HepG2 (cell line): ENCODE measurements around the gene RACGAP1. TPM values are rescaled to one million over a fixed set of nuclear protein-coding genes. Genes with fewer than 3 reads are reported as not detected.

ENCODE experiments used
- BCL6 ChIP-seq: IDR thresholded peaks from 2 replicates; pipeline ENCODE4 v1.6.1; 2016; ENCODE audit warnings: missing genetic modification reagents, missing compliant biosample characterization
- HNRNPUL1 ChIP-seq: fragments of 200-400 bp; formaldehyde crosslinking; IDR thresholded peaks from 2 replicates; pipeline ENCODE4 v1.6.1; 2017; ENCODE audit warnings: low read depth, mild to moderate bottlenecking, low read length, moderate library complexity
- MYC ChIP-seq: sonication (generic); formaldehyde crosslinking; IDR thresholded peaks from 2 replicates; pipeline ENCODE4 v1.9.0; 2021; ENCODE audit warnings: missing genetic modification reagents, borderline replicate concordance
- RAD51 ChIP-seq: fragments of 450-650 bp; IDR thresholded peaks from 2 replicates; pipeline ENCODE4 v1.6.1; 2016; ENCODE audit warnings: borderline replicate concordance
- SALL1 ChIP-seq: sonication (generic); formaldehyde crosslinking; IDR thresholded peaks from 2 replicates; pipeline ENCODE4 v1.8.0; 2022; ENCODE audit warnings: mild to moderate bottlenecking, missing genetic modification reagents
- YEATS4 ChIP-seq: sonication (generic); formaldehyde crosslinking; IDR thresholded peaks from 2 replicates; pipeline ENCODE4 v1.4.0; 2020; ENCODE audit warnings: missing genetic modification reagents, borderline replicate concordance
- ZEB1 ChIP-seq: IDR thresholded peaks from 2 replicates; pipeline ENCODE4 v1.6.1; 2012; ENCODE audit warnings: mild to moderate bottlenecking, low read depth, inconsistent platforms; ENCODE audit not compliant: insufficient replicate concordance
- ZFY ChIP-seq: sonication (generic); formaldehyde crosslinking; IDR thresholded peaks from 2 replicates; pipeline ENCODE4 v1.4.0; 2020; ENCODE audit warnings: missing genetic modification reagents
- ZNF12 ChIP-seq: sonication (generic); formaldehyde crosslinking; IDR thresholded peaks from 2 replicates; pipeline ENCODE4 v1.5.0; 2020; ENCODE audit warnings: missing genetic modification reagents
- ZNF180 ChIP-seq: sonication (generic); formaldehyde crosslinking; IDR thresholded peaks from 2 replicates; pipeline ENCODE4 v1.4.0; 2020; ENCODE audit warnings: low read depth, missing genetic modification reagents, borderline replicate concordance
- ZNF264 ChIP-seq: sonication (generic); formaldehyde crosslinking; IDR thresholded peaks from 2 replicates; pipeline ENCODE4 v1.4.0; 2020; ENCODE audit warnings: missing genetic modification reagents
- ZNF350 ChIP-seq: sonication (generic); formaldehyde crosslinking; IDR thresholded peaks from 2 replicates; pipeline ENCODE4 v1.4.0; 2020; ENCODE audit warnings: mild to moderate bottlenecking, low read depth, missing genetic modification reagents, borderline replicate concordance
- ZNF616 ChIP-seq: sonication (generic); formaldehyde crosslinking; IDR thresholded peaks from 2 replicates; pipeline ENCODE4 v1.5.0; 2020; ENCODE audit warnings: low read depth, mild to moderate bottlenecking, missing genetic modification reagents
- ZNF724P ChIP-seq: sonication (generic); formaldehyde crosslinking; IDR thresholded peaks from 2 replicates; pipeline ENCODE4 v1.8.0; 2022; ENCODE audit warnings: missing genetic modification reagents, borderline replicate concordance
- ZSCAN21 ChIP-seq: sonication (generic); formaldehyde crosslinking; IDR thresholded peaks from 2 replicates; pipeline ENCODE4 v1.8.0; 2022; ENCODE audit warnings: mild to moderate bottlenecking, missing genetic modification reagents, moderate library complexity, borderline replicate concordance
- ZSCAN31 ChIP-seq: sonication (generic); formaldehyde crosslinking; IDR thresholded peaks from 2 replicates; pipeline ENCODE4 v1.5.0; 2020; ENCODE audit warnings: low read depth, mild to moderate bottlenecking, missing genetic modification reagents
- polyA plus RNA-seq, 8 experiments: library from polyadenylated mRNA; depleted of rRNA in 3 of 8; stranded (reverse) in 7 of 8; unstranded in 1 of 8; fragments of >200 nt; fragmentation: Illumina TruSeq in 4 of 8; extraction: Trizol in 4 of 8; gene quantifications; 2 replicates each; pipeline versions ENCODE4 v1.2.1 to v1.2.3, GENCODE V29; 2011 to 2016; ENCODE audit warnings: low read depth in 4 of 8, missing spikeins in 1 of 8, mixed read lengths in 1 of 8; ENCODE audit not compliant: insufficient read depth in 1 of 8
- total RNA-seq, 5 experiments: library from RNA; depleted of rRNA; stranded (reverse); fragments of >200 nt; fragmentation: Illumina TruSeq; extraction: Trizol; gene quantifications; 2 replicates each; pipeline ENCODE4 v1.2.3, GENCODE V29; 2016; ENCODE audit warnings: low read depth in 1 of 5
- TF ChIP-seq, protein P1 (sequence below): sonication (generic); formaldehyde crosslinking; IDR thresholded peaks from 2 replicates; pipeline ENCODE4 v1.4.0; 2020; ENCODE audit warnings: missing genetic modification reagents
- TF ChIP-seq, protein P2 (sequence below): sonication (generic); formaldehyde crosslinking; IDR thresholded peaks from 2 replicates; pipeline ENCODE4 v1.4.0; 2020; ENCODE audit warnings: missing genetic modification reagents, borderline replicate concordance
- TF ChIP-seq, protein P3 (sequence below): IDR thresholded peaks from 2 replicates; pipeline ENCODE4 v1.6.1; 2016; ENCODE audit warnings: missing compliant biosample characterization, missing genetic modification reagents, borderline replicate concordance
- TF ChIP-seq, protein P4 (sequence below): sonication (generic); formaldehyde crosslinking; IDR thresholded peaks from 2 replicates; pipeline ENCODE4 v1.5.0; 2020; ENCODE audit warnings: mild to moderate bottlenecking, missing genetic modification reagents, borderline replicate concordance

RACGAP1 gene
- total and polyA plus RNA-seq, 2 of the 13 experiments (the other 11 are each of a cell fraction or from before 2014, with no cell fraction given), result 16.7 to 57.9 TPM

DNA sequence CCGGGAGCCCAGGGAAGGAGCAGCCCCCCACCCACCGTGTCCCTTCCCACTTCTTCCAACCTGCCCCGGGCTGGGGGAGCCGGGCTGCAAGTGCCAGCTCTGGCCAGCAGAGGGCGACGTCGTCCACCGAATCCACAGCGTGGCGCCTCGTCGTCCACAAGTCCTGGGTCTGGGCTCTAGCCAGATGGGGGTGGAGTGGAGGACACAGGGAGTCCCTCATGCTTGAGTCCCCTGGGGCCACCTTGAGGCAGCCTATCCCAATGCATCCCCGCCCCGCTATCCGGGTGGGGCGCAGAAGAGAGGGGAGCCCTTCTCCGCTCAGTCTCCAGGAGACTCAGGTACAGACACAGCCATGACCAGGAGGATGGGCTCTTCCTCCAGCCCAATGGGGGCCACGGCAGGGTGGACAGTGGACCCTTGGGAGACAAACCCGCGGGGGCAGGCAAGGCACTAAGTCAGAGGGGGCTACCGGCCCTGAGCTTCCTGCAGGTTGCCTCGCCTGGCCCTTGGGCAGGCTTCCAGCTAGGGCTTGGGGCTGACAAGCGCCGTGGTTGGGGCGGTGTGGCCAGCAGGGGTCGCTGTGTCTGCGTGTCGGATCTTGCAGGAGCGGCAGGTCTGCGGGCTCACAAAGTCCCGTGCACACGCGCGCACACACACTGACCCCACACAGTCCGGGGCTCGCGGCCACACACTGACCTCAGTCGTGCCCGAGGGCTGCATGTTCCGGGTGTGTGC lies 58.1 kb downstream of the RACGAP1 start (continued):
- no peak for TF ChIP-seq ZEB1
- TF ChIP-seq YEATS4 (CRISPR knock-in tag), result 0 out of 2 replicates have a peak, but pooled peaks have one; percentile 48
- TF ChIP-seq, protein P1, sequence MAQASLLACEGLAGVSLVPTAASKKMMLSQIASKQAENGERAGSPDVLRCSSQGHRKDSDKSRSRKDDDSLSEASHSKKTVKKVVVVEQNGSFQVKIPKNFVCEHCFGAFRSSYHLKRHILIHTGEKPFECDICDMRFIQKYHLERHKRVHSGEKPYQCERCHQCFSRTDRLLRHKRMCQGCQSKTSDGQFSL (CRISPR knock-in tag), result peak; percentile 85
- TF ChIP-seq MYC (CRISPR knock-in tag), result 0 out of 2 replicates have a peak, but pooled peaks have one; percentile 46
- no peak for TF ChIP-seq ZNF12
- TF ChIP-seq HNRNPUL1, result no peak
- TF ChIP-seq BCL6 (CRISPR knock-in tag), result peak; percentile 6; the same call in 1 of the 2 replicates
- no peak for TF ChIP-seq RAD51
- TF ChIP-seq, protein P2, sequence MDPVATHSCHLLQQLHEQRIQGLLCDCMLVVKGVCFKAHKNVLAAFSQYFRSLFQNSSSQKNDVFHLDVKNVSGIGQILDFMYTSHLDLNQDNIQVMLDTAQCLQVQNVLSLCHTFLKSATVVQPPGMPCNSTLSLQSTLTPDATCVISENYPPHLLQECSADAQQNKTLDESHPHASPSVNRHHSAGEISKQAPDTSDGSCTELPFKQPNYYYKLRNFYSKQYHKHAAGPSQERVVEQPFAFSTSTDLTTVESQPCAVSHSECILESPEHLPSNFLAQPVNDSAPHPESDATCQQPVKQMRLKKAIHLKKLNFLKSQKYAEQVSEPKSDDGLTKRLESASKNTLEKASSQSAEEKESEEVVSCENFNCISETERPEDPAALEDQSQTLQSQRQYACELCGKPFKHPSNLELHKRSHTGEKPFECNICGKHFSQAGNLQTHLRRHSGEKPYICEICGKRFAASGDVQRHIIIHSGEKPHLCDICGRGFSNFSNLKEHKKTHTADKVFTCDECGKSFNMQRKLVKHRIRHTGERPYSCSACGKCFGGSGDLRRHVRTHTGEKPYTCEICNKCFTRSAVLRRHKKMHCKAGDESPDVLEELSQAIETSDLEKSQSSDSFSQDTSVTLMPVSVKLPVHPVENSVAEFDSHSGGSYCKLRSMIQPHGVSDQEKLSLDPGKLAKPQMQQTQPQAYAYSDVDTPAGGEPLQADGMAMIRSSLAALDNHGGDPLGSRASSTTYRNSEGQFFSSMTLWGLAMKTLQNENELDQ (CRISPR knock-in tag), result no peak
- TF ChIP-seq, protein P3, sequence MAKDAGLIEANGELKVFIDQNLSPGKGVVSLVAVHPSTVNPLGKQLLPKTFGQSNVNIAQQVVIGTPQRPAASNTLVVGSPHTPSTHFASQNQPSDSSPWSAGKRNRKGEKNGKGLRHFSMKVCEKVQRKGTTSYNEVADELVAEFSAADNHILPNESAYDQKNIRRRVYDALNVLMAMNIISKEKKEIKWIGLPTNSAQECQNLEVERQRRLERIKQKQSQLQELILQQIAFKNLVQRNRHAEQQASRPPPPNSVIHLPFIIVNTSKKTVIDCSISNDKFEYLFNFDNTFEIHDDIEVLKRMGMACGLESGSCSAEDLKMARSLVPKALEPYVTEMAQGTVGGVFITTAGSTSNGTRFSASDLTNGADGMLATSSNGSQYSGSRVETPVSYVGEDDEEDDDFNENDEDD (CRISPR knock-in tag), result peak; percentile 44; the same call in 1 of the 2 replicates
- 0 out of 2 replicates have a peak, but pooled peaks have one; percentile 73 for TF ChIP-seq ZSCAN31 (CRISPR knock-in tag)
- no peak for TF ChIP-seq ZNF616 (CRISPR knock-in tag)
- no peak for TF ChIP-seq ZNF724P
- no peak for TF ChIP-seq ZNF264 (CRISPR knock-in tag)
- TF ChIP-seq ZSCAN21 (CRISPR knock-in tag), result no peak
- no peak for TF ChIP-seq ZNF180 (CRISPR knock-in tag)
- TF ChIP-seq ZFY (CRISPR knock-in tag), result peak; percentile 56; the same call in 1 of the 2 replicates
- TF ChIP-seq, protein P4, sequence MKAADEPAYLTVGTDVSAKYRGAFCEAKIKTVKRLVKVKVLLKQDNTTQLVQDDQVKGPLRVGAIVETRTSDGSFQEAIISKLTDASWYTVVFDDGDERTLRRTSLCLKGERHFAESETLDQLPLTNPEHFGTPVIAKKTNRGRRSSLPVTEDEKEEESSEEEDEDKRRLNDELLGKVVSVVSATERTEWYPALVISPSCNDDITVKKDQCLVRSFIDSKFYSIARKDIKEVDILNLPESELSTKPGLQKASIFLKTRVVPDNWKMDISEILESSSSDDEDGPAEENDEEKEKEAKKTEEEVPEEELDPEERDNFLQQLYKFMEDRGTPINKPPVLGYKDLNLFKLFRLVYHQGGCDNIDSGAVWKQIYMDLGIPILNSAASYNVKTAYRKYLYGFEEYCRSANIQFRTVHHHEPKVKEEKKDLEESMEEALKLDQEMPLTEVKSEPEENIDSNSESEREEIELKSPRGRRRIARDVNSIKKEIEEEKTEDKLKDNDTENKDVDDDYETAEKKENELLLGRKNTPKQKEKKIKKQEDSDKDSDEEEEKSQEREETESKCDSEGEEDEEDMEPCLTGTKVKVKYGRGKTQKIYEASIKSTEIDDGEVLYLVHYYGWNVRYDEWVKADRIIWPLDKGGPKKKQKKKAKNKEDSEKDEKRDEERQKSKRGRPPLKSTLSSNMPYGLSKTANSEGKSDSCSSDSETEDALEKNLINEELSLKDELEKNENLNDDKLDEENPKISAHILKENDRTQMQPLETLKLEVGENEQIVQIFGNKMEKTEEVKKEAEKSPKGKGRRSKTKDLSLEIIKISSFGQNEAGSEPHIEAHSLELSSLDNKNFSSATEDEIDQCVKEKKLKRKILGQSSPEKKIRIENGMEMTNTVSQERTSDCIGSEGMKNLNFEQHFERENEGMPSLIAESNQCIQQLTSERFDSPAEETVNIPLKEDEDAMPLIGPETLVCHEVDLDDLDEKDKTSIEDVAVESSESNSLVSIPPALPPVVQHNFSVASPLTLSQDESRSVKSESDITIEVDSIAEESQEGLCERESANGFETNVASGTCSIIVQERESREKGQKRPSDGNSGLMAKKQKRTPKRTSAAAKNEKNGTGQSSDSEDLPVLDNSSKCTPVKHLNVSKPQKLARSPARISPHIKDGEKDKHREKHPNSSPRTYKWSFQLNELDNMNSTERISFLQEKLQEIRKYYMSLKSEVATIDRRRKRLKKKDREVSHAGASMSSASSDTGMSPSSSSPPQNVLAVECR, result peak; percentile 23; the same call in 1 of the 2 replicates
- 0 out of 2 replicates have a peak, but pooled peaks have one; percentile 33 for TF ChIP-seq SALL1
- peak; percentile 69 for TF ChIP-seq ZNF350 (CRISPR knock-in tag)
